HG03469 (cell line): ENCODE results near the gene TMEM18.

Source experiments
- ATAC-seq: cut with Tn5 transposase; IDR thresholded peaks from one replicate; pipeline ENCODE4 v1.9.1; 2021; ENCODE audit warnings: mild to moderate bottlenecking, moderate library complexity, moderate number of reproducible peaks; ENCODE audit not compliant: unreplicated experiment

The TMEM18 gene

DNA sequence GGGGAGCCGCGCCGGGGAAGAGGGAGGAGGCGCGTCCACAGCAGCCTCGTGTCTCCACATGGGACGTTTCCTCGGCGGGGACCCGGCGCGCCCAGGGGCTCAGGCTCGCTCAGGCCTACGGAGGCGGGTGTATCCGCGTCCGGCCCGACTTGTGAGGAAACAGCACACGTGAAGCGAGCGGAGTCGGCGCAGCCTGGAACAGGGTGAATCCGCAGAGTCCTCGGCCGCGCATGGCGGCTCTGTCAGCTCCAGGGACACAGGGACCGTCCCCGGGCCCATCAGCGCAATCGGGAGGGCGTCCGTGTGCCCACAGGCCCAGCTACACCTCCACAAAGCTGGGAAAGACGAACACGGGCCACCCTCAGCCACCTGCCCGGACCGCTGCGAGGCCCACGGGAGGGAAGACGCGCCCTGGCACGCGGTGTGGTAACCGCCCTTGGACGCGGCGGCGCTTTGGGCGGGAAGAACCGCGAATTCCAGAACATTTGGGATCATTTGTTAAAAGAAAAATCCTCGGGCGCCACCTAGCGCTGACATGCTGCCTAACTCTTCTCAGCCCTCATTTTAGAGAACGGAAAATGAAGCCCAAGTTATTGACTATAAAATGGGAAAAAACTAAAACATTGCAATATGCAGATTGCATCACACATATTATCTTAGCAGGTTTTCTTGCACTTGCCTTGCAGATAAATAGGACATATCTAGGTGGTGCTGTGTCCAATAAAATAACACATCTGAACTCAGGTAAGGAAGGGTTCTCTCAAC is 40.4 kb downstream of the TMEM18 start:
- ATAC-seq, result no peak

DNA sequence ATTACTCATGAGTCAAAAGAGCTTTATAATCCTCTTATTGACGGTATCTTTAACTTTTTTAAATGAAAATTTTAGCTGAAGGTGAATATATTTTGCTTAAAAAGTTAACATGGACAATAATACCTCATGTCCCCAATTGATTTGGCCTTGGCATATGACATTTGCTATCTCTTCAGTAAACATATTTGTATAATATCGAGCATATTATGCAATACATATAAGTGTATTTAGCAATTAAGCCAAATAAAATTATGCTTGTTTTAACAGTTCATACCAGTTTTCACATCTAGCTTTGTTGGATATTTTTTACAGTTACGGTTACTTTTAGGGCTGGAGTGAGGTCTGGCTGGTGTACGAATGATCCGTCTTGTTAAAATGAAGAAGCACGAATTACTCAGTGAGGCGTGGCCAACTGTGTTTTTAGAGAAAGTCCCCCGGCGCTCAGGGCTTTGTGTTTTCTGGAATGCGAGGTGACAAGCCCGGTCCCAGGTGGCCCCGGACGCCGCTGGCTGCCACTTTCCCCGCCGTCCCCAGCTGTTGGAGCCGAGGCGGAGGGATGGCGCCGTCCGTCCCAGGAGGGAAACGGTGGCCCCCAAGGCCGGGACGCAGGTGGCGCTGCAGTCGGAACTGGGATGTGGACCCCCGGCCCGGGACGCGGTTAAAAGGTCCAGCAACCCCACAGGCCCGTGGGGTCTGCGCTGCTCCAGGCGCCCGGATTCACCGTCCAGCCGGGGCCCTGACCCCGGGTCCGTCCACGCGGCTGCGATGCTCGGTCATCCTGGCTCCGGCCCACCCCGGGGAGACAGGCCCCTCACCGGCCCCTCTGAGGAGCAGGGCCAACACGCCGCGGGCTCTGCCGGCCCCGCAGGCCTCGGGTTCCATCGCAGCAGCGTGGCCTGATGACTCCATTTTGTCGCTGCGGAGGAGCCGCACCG is 41.3 kb downstream of the TMEM18 start:
- ATAC-seq, result no peak

DNA sequence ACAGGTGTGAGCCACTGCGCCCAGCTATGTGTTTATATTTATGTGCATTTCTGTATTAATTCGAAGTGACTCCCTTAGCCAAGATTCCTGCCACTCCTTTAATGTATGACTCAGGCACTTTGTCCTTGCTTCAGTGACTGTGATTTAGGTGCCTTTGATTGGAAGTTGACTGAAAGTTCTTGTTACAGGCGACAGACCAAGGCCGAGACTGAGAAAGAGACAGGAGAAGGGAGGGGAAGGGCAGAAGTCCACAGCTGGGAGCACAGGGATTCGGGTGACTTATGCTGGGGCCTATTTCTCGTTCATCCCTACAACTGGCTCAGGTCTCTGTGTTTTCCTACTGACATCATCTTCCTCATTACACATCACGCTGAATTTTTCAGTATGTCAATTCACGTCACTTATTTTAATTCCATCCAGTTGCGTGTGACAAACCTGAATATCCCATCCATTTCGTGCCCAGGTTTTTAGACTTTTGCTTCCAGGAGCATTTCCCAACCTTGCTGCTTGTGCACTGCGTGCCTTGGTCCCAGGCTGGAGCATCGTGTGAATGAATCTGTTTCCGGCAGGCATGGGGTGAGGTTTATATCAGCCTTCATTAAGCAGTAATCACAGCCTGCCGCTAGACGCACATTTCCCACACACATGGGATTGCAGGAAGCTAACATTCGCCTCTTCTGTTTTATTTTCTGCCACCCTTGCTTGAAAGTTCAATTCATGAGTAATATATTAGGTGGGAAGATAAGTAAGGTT is 42.4 kb downstream of the TMEM18 start:
- ATAC-seq, result no peak

DNA sequence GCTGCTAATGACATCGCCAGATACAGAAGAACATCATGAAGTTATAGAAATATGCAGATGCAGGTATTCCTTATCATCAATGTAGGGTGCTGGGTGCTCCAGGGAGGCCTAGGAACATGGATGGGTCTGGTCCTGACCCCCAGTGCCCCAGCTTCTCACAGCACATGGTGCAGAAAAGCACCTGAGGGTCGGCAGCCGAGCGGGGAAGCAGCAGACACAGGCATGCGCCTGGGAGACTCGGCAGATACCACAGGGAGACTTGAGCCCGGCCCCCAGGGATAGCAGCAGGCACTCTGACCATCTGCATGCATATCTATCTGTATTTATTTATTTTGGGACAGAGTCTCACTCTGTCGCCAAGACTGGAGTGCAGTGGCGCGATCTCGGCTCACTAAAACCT is 43.2 kb downstream of the TMEM18 start:
- ATAC-seq, result no peak

DNA sequence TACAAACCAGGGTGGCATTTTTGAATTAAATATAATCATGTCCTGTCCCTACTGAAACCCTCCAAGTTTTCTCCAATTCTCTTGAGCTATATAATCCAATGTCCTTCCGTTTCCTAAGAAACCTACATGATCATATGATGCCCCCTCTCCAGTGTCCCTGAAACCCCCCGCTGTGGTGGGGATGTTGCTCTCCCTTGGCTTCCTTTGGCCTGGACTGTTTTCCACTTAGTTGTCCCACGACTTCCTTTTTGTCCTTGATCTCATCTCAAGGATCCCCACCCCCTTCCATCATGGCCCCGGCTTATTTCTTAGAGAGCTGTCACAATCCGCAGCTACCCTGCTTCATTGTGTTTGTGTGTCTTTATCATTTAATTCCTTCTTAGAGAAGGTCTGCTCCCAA is 43.8 kb downstream of the TMEM18 start:
- ATAC-seq, result no peak

DNA sequence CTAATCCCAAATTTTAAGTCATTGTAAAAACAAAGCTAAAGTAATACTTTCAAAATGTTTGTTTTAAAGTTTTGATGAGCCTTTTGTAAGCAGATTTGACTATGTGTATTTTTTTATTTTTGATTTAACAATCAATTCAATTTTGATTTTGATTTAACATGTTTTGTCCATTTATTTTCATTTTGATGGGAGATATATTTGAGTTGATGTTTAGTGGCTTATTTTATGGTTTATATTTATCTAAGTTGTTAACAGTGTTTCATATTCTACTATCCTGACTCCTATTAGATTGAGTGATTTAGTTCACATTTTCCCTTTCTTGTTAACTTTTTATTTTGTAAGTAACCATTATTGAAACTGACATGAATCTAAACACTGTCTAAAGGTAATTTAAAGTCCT is 44.7 kb downstream of the TMEM18 start:
- no peak for ATAC-seq

DNA sequence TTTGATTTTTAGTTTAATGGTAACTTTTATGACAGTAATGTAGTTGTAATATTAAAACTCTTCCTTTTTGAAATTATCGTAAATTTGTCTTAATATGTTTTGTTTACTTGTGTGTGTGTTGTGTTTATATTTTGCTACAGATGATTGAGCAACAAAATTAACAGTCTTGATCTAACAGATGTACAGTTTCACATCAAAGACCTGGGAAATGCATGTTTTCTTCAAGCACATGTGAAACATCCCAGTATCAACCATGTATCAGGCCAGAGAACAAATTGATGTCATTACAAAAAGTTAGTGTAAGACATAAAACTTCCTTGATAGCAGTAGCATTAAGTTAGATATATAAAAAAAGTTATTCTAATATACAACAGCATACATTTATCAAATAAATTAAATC is 45.5 kb downstream of the TMEM18 start:
- ATAC-seq, result no peak

DNA sequence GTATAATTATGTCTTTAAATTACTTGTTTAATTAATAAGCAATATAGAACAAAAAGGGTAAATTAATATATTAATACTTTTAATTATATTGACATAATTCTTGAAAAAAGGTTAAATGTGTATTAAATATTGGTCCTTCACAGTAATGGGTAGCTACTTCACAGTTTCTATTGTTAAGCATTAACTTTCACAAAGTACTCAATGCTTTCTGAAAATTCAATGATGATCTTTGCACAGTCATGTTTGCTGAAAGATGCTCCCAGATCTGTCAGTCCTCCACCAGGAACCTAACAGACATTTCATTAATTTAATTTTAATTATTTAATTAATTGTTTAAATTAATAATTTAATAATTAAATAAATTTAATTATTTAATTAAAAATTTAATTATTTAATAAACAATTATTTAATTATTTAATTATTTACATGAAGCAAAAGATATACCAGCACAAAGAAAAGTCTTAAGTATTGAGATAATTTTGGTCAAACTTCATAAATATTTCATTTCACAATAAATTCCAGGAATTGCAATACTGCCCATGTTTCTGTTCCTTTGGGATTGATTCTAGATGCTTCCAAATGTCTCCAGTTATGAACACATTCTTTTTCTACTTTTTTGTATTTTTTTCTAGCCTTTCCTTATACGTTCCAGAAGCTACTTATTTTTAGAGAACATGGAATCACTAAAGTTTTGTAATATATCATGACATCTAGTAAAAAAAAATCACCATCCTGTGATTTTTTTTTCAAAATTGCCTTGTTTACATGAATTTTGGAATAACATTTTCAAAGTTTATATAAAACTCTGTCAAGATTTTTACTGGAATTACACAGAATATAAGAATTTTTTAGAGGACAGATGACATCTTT is 46.5 kb downstream of the TMEM18 start:
- ATAC-seq, result no peak

DNA sequence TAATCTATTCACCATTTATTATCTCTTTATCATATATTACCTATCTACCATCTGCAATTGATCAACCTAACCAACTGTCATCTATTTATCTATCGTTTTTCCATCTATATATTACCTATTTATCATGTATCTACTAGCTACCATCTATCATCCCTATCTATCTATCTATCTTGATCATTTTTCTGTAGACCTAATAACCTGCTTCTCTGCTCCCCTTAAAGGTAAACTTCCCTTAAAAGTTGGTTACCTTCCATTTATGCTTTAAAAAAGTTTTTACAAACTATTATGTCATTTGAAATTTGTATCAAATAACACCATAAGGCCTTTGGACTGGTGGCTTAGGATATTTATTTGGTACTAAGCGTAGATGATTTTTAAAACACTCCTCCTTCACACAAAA is 47.2 kb downstream of the TMEM18 start:
- no peak for ATAC-seq

DNA sequence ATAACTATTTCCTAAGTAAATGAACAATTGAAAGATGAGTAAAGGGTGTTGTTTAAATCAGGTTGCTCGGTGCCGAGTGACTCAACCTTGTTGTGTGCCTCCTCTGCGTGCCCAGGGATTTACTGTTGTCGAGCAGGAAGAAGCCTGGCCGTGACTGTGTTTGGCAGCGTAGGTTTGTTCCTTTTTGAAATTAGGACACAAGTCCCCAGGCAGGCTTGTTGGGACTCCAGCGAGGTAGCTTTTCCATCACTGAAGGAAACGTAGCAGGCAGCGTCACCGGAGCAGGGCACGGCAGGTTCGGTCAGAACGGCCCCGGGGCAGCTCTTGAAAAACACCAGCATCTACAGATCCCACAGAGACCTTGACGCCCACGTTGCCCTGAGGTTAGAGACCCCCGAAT is 48.6 kb downstream of the TMEM18 start:
- ATAC-seq, result no peak

DNA sequence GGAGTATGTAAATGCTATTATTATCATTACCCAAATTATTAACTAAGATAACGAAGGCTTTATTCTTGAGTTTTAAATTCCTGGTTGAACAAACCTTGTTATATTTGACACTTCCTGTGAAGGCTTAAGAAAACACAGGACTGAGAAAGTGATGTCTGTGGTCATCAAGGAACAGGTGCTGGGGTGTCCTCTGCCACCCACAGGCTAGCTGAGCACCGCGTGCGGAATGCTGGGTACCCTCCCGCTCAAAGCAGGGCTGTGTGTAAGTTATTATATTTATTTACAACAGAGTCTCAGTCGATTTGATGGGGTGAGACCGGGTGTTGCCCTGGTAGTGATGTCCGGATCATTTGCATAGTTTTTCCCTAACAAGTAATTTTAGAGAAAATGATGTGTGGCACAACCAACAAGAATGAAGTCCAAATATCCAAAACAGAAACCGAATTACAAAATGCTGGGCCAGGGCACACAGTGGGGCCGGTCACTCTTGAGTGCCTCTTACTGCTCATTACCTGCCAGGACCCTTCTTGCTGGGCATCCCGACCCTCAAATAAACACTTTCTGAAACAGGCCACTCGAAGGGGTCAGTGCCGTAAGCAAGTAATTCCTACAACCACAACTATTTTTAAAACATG is 49.2 kb downstream of the TMEM18 start:
- no peak for ATAC-seq

DNA sequence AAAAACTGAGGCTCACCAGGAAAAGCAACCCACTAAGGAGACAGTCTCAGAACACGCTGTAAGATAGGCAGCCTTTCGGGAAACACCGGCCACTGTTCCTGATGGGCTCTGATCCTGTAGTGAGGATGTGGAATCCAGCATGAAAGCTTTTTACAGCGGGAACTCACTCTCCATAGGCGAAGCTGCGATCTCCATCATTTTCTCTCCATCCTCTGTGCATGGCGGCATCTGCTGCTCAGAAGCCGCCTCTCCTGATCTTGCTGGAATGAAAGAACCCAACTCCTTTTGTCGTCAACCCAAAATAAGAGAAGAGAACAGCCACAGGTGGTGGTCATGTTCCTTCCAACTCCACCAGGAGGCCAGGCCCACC is 49.9 kb downstream of the TMEM18 start:
- ATAC-seq, result no peak

DNA sequence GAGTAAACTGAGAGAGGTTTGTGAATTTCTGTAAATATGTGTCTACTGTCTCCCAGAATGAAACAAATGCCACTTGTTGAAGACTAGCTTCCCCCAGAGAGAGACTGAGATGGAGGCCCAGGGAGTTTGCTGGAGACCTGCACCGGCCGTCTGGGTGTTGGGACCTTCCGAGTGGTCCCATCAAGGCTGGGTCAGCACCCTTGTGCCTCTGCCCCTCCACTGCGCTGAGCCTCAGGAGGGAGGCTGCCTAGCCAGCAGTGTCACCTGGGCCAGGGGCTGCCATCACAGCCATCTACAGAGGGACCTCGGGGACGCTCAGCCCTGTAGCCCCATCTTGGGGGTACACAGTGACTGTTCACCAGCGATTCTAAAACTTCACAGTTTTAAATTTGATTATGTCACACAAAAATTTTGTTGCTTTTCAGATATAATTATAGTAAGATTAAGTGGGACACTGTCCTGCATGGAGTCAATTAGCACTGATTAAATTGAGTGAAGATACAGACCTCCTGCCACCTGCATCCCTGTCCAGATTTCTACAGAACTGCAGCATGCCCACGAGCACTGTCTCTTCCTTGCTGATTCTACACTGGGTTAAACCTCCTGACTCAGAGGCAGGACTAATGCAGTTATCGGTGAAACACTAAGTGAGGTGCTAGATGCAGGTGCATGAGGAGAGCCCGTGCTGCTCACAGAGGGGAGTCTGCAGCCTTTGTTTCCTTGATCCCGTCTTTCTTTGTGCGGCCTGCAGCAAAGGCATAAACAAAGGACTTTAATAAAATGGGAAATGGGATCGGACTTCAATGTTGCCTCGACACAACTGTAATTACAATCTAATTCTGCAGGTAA is 50.5 kb downstream of the TMEM18 start:
- ATAC-seq, result no peak

DNA sequence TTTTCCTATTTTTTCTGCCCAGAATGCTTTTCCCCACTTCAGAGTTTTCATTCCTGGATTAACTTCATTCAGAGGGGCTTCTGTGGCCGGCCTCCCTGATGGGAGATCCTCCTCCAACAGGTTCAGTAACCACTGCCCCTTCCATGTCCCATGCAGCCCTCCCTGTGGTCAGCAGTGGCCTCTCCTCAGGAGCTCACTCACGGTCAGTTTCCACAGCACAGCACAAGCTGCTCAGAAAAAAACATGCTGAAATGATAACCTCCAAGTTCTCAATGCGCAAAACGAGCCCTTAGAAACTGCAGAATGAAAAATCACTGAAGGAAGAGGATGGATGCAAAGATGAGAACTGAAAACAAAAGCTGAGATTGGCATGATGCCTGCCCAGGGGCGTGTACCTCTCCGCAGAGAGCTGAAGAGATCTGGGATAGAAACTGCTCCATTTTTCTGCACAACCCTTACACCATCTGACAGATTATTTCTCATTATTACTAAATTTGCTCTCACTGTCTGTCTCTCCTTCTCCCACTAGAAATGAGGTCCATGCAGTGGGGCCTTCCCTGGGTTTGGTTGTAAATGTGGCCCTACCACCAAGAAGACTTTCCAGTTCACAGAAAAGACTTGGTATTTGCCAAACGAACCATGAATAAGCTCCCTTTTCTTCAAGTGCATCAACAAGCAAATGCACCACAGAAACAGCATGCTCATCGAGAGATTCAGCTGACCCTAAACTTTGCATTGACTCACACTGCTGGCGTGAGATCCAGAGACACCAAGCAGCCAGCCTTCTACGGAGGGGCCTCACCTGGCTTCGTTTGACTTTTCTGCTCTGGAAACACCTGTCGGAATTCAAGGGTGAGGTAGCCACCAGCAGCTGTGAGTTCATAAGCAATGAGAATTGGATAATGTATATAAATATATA is 51.5 kb downstream of the TMEM18 start:
- no peak for ATAC-seq

DNA sequence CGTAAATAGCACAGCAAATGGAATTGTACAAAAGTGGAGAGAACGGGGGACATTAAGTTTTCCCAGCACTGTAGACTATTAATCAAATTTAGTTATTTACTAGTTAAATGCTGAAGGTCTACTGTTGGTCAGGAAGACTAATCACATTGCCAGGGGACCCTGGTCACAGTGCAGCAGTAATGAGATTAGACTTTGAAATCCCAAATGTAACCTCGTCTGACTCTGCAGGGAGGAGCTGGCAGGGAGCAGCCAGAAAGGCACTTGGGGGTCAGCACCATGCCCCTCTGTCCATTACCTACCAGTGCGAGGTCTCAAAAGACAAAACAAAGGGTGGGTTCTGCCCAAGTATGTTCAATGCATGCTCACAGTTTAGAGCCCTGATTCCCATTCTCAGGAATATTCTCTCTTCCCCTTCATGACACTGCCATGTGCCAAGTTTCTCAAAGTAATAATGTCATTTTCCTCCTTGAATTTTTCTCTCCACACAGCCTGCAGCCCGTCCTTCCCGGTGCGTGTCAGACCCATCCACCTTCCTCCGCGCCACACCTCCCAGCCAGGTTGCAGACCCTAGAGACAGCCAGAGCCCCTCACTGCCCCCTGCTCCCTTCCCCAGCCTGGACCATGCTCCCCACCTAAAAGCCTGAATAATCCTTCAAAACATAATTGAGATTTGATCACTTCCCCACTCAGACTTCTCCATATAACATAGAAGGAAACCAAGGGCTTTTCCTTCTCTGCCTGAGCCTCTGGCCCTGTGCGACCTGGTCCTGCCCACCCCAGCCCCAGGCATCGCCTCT is 52.5 kb downstream of the TMEM18 start:
- ATAC-seq, result no peak

DNA sequence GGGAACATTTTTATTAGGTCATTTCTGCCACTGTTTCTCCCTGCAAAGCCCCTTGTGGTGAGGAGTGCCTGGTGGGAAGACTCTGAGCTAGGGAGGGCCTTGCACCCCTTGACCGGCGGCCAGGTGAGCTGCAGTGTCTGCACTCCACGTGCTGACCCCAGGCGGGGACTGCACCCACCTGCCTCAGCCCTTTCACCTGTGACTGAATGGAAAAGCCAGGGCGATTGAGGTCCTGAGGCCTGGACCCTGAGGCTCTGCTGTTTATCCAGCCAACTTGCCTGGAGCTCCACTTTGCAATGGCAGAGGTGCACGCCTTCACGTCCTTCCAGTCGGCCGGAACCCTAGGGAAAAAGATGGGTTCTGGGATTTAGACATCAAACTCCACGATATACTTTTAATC is 53.1 kb downstream of the TMEM18 start:
- ATAC-seq, result no peak
